ENCODE measurements around the gene REPIN1. TPM values are rescaled to one million over a fixed set of nuclear protein-coding genes. Genes with fewer than 3 reads are reported as not detected.

REPIN1 gene
- total RNA-seq, 1 donor from 2014 or later: 65.8 TPM

GRCh38 chr7:150401861-150402631 is 33.4 kb downstream of the REPIN1 start:
- no peak for TF ChIP-seq CTCF (IDR thresholded peaks at IDR 0.05)
- no peaks in the 10 kb centered on the region for H3K9me3 Mint-ChIP-seq (ENCODE audit: low read depth)
- DNase-seq (ENCODE audit: low spot score): no peak
- H3K36me3 Mint-ChIP-seq (ENCODE audit: low read depth): peaks cover 6% of the 10 kb centered on the region
- no peak overlapping the region for H3K4me3 Mint-ChIP-seq (ENCODE audit: unreplicated experiment)
- peaks cover 34% of the 10 kb centered on the region for H3K4me1 Mint-ChIP-seq (ENCODE audit: low read depth)
- H3K27ac Mint-ChIP-seq (ENCODE audit: unreplicated experiment): no peak overlapping the region
- H3K27me3 Mint-ChIP-seq (ENCODE audit: low read depth): no peaks in the 10 kb centered on the region

- Mint-ChIP-seq H3K27me3 (ENCODE audit: low read depth) (no peaks in the 10 kb centered on the region), H3K36me3 (ENCODE audit: low read depth) (peaks cover 8% of the 10 kb centered on the region), H3K4me1 (ENCODE audit: low read depth) (peaks cover 35% of the 10 kb centered on the region), H3K4me3 (ENCODE audit: unreplicated experiment) (no peak overlapping the region), H3K9me3 (ENCODE audit: low read depth) (no peaks in the 10 kb centered on the region), H3K27ac (ENCODE audit: unreplicated experiment) (no peak overlapping the region)
- TF ChIP-seq CTCF (IDR thresholded peaks at IDR 0.05): no peak
- no peak for DNase-seq (ENCODE audit: low spot score)
Measured at GRCh38 chr7:150402671-150403321, 34.2 kb downstream of the REPIN1 start.

GRCh38 chr7:150403376-150404171 is 35.0 kb downstream of the REPIN1 start:
- Mint-ChIP-seq H3K4me3 (ENCODE audit: unreplicated experiment) (no peak overlapping the region), H3K27ac (ENCODE audit: unreplicated experiment) (peak overlapping the region; percentile 71), H3K27me3 (ENCODE audit: low read depth) (no peaks in the 10 kb centered on the region), H3K9me3 (ENCODE audit: low read depth) (no peaks in the 10 kb centered on the region), H3K4me1 (ENCODE audit: low read depth) (peaks cover 35% of the 10 kb centered on the region), H3K36me3 (ENCODE audit: low read depth) (peaks cover 5% of the 10 kb centered on the region)
- no peak for DNase-seq (ENCODE audit: low spot score)
- TF ChIP-seq CTCF (IDR thresholded peaks at IDR 0.05): no peak

- H3K27me3 Mint-ChIP-seq (ENCODE audit: low read depth): no peaks in the 10 kb centered on the region
- peak overlapping the region; percentile 71 for H3K27ac Mint-ChIP-seq (ENCODE audit: unreplicated experiment)
- no peaks in the 10 kb centered on the region for H3K9me3 Mint-ChIP-seq (ENCODE audit: low read depth)
- peaks cover 35% of the 10 kb centered on the region for H3K4me1 Mint-ChIP-seq (ENCODE audit: low read depth)
- no peak for DNase-seq (ENCODE audit: low spot score)
- no peak for TF ChIP-seq CTCF (IDR thresholded peaks at IDR 0.05)
- peaks cover 3% of the 10 kb centered on the region for H3K36me3 Mint-ChIP-seq (ENCODE audit: low read depth)
- H3K4me3 Mint-ChIP-seq (ENCODE audit: unreplicated experiment): peak overlapping the region; percentile 82
Measured at GRCh38 chr7:150404172-150404804, 35.7 kb downstream of the REPIN1 start.
